Effector memory CD8-positive, alpha-beta T cell (primary cell): Measurements from ENCODE around the gene CALHM3.

Experiments used
- ATAC-seq: fragments of 150-1000 bp; cut with Tn5 transposase; replicated peaks from 2 replicates; pipeline ENCODE4 v1.10.0; 2021; ENCODE audit warnings: mild to moderate bottlenecking, moderate library complexity
- DNase-seq, 3 experiments: peaks; one replicate each; pipeline ENCODE4 v3.0.0; 2021
- H3K27ac Mint-ChIP-seq, 2 donors: one replicate each; pipeline ENCODE4 v1.8.0; 2022; ENCODE audit warnings: mild to moderate bottlenecking in 2 of 2, mixed read lengths in 2 of 2, moderate library complexity in 2 of 2
- H3K27me3 Mint-ChIP-seq, 2 donors: one replicate each; pipeline ENCODE4 v1.8.0; 2022; ENCODE audit warnings: mixed read lengths in 2 of 2
- H3K36me3 Mint-ChIP-seq: one replicate; pipeline ENCODE4 v1.8.0; 2022; ENCODE audit warnings: mild to moderate bottlenecking, moderate library complexity, mixed read lengths; ENCODE audit not compliant: insufficient read depth
- H3K4me1 Mint-ChIP-seq, 2 donors: one replicate each; pipeline ENCODE4 v1.8.0; 2022; ENCODE audit warnings: low read depth in 2 of 2, mixed read lengths in 2 of 2
- H3K4me3 Mint-ChIP-seq, 2 donors: one replicate each; pipeline ENCODE4 v1.8.0; 2022; ENCODE audit warnings: mild to moderate bottlenecking in 2 of 2, mixed read lengths in 2 of 2, moderate library complexity in 2 of 2
- H3K9me3 Mint-ChIP-seq, 2 donors: one replicate each; pipeline ENCODE4 v1.8.0; 2022; ENCODE audit warnings: mixed read lengths in 2 of 2

Gene CALHM3

GRCh38 chr10:103447187-103447586 lies 31.9 kb downstream of the CALHM3 start:
- ATAC-seq (no peak), DNase-seq (no peak)
- H3K27me3 Mint-ChIP-seq, result no peaks in the 10 kb centered on the region
- peak overlapping the region in 1 of 2 donors; percentile 56 for H3K4me3 Mint-ChIP-seq
- H3K9me3 Mint-ChIP-seq, result no peaks in the 10 kb centered on the region
- peaks cover 49 to 50% of the 10 kb centered on the region in 2 donors for H3K4me1 Mint-ChIP-seq
- H3K36me3 Mint-ChIP-seq, result peaks cover 58% of the 10 kb centered on the region
- peak overlapping the region; percentile 35 to 62 for H3K27ac Mint-ChIP-seq

GRCh38 chr10:103445767-103446567 lies 33.1 kb downstream of the CALHM3 start:
- peaks cover 62% of the 10 kb centered on the region for H3K36me3 Mint-ChIP-seq
- H3K4me1 Mint-ChIP-seq, result peaks cover 42 to 46% of the 10 kb centered on the region in 2 donors
- no peak overlapping the region for H3K4me3 Mint-ChIP-seq

GRCh38 chr10:103445366-103445765 lies 33.7 kb downstream of the CALHM3 start:
- Mint-ChIP-seq H3K4me3 (no peak overlapping the region), H3K27ac (peak overlapping the region; percentile 62 to 82), H3K36me3 (peaks cover 62% of the 10 kb centered on the region), H3K27me3 (no peaks in the 10 kb centered on the region), H3K4me1 (peaks cover 36 to 40% of the 10 kb centered on the region in 2 donors), H3K9me3 (no peaks in the 10 kb centered on the region)
- no peak for DNase-seq
- no peak for ATAC-seq

More at GRCh38 chr10:103445767-103446567, 33.1 kb downstream of the CALHM3 start:
- H3K27ac Mint-ChIP-seq, result peak overlapping the region; percentile 62 to 82
- H3K27me3 Mint-ChIP-seq, result no peaks in the 10 kb centered on the region
- no peaks in the 10 kb centered on the region for H3K9me3 Mint-ChIP-seq
- ATAC-seq (no peak), DNase-seq (no peak)

- Mint-ChIP-seq H3K27me3 (no peaks in the 10 kb centered on the region), H3K4me1 (peaks cover 29 to 31% of the 10 kb centered on the region in 2 donors), H3K4me3 (no peak overlapping the region), H3K36me3 (peaks cover 59% of the 10 kb centered on the region), H3K9me3 (no peaks in the 10 kb centered on the region), H3K27ac (peak overlapping the region; percentile 62 to 82)
- ATAC-seq (no peak), DNase-seq (no peak)
Observed at GRCh38 chr10:103444478-103444877, 34.6 kb downstream of the CALHM3 start.

GRCh38 chr10:103443475-103444185 lies 35.4 kb downstream of the CALHM3 start:
- no peaks in the 10 kb centered on the region for H3K9me3 Mint-ChIP-seq
- H3K36me3 Mint-ChIP-seq, result peaks cover 56% of the 10 kb centered on the region
- H3K4me1 Mint-ChIP-seq, result peaks cover 20 to 22% of the 10 kb centered on the region in 2 donors
- peak overlapping the region; percentile 81 to 82 for H3K27ac Mint-ChIP-seq
- H3K4me3 Mint-ChIP-seq, result no peak overlapping the region
- DNase-seq (no peak), ATAC-seq (no peak)
- H3K27me3 Mint-ChIP-seq, result no peaks in the 10 kb centered on the region

- H3K4me3 Mint-ChIP-seq, result no peak overlapping the region
- H3K27me3 Mint-ChIP-seq, result no peaks in the 10 kb centered on the region
- H3K4me1 Mint-ChIP-seq, result peaks cover 8 to 14% of the 10 kb centered on the region in 2 donors
- no peaks in the 10 kb centered on the region for H3K9me3 Mint-ChIP-seq
- no peak for DNase-seq
- no peak for ATAC-seq
- peaks cover 53% of the 10 kb centered on the region for H3K36me3 Mint-ChIP-seq
- peak overlapping the region in 1 of 2 donors; percentile 38 for H3K27ac Mint-ChIP-seq
Observed at GRCh38 chr10:103442031-103442461, 37.0 kb downstream of the CALHM3 start.

GRCh38 chr10:103441611-103442010 lies 37.4 kb downstream of the CALHM3 start:
- Mint-ChIP-seq H3K4me3 (no peak overlapping the region), H3K4me1 (peaks cover 4 to 11% of the 10 kb centered on the region in 2 donors), H3K27me3 (no peaks in the 10 kb centered on the region), H3K36me3 (peaks cover 53% of the 10 kb centered on the region), H3K9me3 (no peaks in the 10 kb centered on the region), H3K27ac (peak overlapping the region; percentile 38 to 66)
- ATAC-seq (no peak), DNase-seq (no peak)

- no peak for ATAC-seq
Observed at GRCh38 chr10:103441206-103441605, 37.8 kb downstream of the CALHM3 start.

GRCh38 chr10:103440416-103440815 lies 38.6 kb downstream of the CALHM3 start:
- DNase-seq, result no peak
- H3K27me3 Mint-ChIP-seq, result no peaks in the 10 kb centered on the region
- peaks cover 4 to 10% of the 10 kb centered on the region in 2 donors for H3K4me1 Mint-ChIP-seq
- H3K27ac Mint-ChIP-seq, result peak overlapping the region in 1 of 2 donors; percentile 6
- H3K36me3 Mint-ChIP-seq, result peaks cover 54% of the 10 kb centered on the region
- no peak overlapping the region for H3K4me3 Mint-ChIP-seq
- ATAC-seq, result no peak
- no peaks in the 10 kb centered on the region for H3K9me3 Mint-ChIP-seq

More at GRCh38 chr10:103441206-103441605, 37.8 kb downstream of the CALHM3 start:
- Mint-ChIP-seq H3K9me3 (no peaks in the 10 kb centered on the region), H3K4me3 (no peak overlapping the region), H3K27ac (peak overlapping the region; percentile 38 to 66), H3K4me1 (peaks cover 6 to 11% of the 10 kb centered on the region in 2 donors), H3K27me3 (no peaks in the 10 kb centered on the region), H3K36me3 (peaks cover 53% of the 10 kb centered on the region)
- DNase-seq, result no peak

GRCh38 chr10:103439776-103440175 lies 39.3 kb downstream of the CALHM3 start:
- no peak for ATAC-seq
- H3K27ac Mint-ChIP-seq, result peak overlapping the region; percentile 6 to 60
- H3K36me3 Mint-ChIP-seq, result peaks cover 59% of the 10 kb centered on the region
- H3K4me1 Mint-ChIP-seq, result peaks cover 4 to 5% of the 10 kb centered on the region in 2 donors
- DNase-seq, result no peak
- no peak overlapping the region for H3K4me3 Mint-ChIP-seq
- H3K27me3 Mint-ChIP-seq, result no peaks in the 10 kb centered on the region
- no peaks in the 10 kb centered on the region for H3K9me3 Mint-ChIP-seq

GRCh38 chr10:103433858-103434257 lies 45.2 kb downstream of the CALHM3 start:
- DNase-seq, result no peak
- peak overlapping the region in 1 of 2 donors; percentile 21 for H3K27ac Mint-ChIP-seq
- peaks cover 2 to 8% of the 10 kb centered on the region in 2 donors for H3K4me1 Mint-ChIP-seq
- H3K36me3 Mint-ChIP-seq, result peaks cover 55% of the 10 kb centered on the region
- no peak for ATAC-seq
- H3K4me3 Mint-ChIP-seq, result no peak overlapping the region
- no peaks in the 10 kb centered on the region for H3K9me3 Mint-ChIP-seq
- H3K27me3 Mint-ChIP-seq, result no peaks in the 10 kb centered on the region

- no peak overlapping the region for H3K4me3 Mint-ChIP-seq
- ATAC-seq, result no peak
Observed at GRCh38 chr10:103431902-103432301, 47.1 kb downstream of the CALHM3 start.

GRCh38 chr10:103429647-103430046 lies 49.4 kb downstream of the CALHM3 start:
- H3K4me1 Mint-ChIP-seq, result peaks cover 5% of the 10 kb centered on the region in 2 donors
- H3K36me3 Mint-ChIP-seq, result peaks cover 59% of the 10 kb centered on the region
- H3K27me3 Mint-ChIP-seq, result no peaks in the 10 kb centered on the region
- no peaks in the 10 kb centered on the region for H3K9me3 Mint-ChIP-seq
- H3K27ac Mint-ChIP-seq, result peak overlapping the region; percentile 62 to 83
- peak overlapping the region in 1 of 2 donors; percentile 32 for H3K4me3 Mint-ChIP-seq
- no peak for DNase-seq
- ATAC-seq, result peak; percentile 49

More at GRCh38 chr10:103431902-103432301, 47.1 kb downstream of the CALHM3 start:
- DNase-seq, result no peak
- peaks cover 5 to 8% of the 10 kb centered on the region in 2 donors for H3K4me1 Mint-ChIP-seq
- H3K27me3 Mint-ChIP-seq, result no peaks in the 10 kb centered on the region
- H3K27ac Mint-ChIP-seq, result no peak overlapping the region
- peaks cover 57% of the 10 kb centered on the region for H3K36me3 Mint-ChIP-seq
- H3K9me3 Mint-ChIP-seq, result no peaks in the 10 kb centered on the region
